Stimulated activated CD4-positive, alpha-beta T cell treated with anti-CD3 and anti-CD28 coated beads, Interleukin-4, amount 100 ng/mL, for 24 hours (primary cell): ENCODE results near the gene LCN10.
A peak's percentile ranks its signal among the peaks of the same experiment; 100 is the strongest.
"Not testable (repeated sequence)": the region's sequence is repeated elsewhere in the genome, so short reads cannot be mapped to it uniquely, and the experiment has no call there.

Experiments used
- DNase-seq: peaks from one replicate; pipeline ENCODE4 v3.0.0-alpha.2; 2020

LCN10 gene

DNA sequence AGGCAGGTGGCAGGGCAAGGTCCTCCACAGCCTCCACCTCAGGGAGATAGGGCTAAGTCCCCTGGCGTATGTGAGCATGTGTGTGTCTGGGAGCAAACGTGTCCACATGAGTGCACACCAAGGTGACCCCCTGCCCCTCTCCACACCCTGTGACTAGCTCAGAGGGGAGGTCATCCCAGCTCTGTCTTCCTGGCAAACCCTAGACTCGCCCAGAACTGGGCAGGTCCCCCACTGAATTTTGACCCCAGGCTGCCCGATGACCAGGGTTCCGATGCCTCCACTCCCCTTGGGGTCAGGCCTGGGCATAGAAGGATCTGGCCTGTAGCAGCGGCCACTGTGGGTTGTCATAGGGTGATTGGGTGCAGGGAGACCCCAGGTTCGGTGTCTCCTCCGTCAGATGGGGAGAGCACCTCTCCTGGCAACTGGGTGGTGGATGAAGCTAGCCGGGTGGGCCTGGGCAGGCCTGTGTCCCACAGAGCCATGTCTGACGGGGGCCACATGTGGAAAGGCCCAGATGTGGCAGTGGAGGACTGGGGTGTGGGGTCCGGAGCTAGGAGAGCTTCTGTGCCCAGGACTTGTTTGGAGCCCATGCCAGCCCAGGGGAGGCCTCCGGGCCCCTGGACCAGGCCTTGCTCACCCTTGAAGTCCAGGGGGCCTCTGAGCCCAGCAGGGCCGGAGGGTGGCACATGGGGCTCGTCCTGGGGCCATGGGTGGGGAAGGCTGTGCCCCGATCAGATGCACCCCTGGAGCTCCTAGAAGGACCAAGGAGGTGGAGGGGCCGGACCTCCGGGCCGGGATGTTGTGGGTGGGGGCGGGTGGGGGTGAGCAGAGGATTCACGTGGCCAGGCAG lies 24.2 kb downstream of the LCN10 start:
- DNase-seq: no peak

DNA sequence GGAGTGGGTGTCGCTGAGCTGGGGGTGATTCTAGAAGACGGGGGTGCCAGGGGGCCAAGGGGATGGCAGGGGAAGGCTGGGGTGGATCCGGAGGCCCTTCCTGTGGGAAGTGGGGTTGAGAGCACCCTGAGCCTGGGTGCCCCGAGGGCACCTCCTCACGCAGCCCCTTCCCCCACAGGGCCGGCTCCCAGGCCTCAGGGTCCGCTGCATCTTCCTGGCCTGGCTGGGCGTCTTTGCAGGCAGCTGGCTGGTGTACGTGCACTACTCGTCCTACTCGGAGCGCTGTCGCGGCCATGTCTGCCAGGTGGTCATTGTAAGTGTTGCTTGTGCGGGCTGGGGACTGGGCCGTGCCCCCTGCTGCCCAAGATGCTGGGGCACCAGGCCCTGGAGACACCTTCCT lies 25.3 kb downstream of the LCN10 start:
- no peak for DNase-seq

GRCh38 chr9:136714893-136715274 lies 27.9 kb downstream of the LCN10 start:
- no peak for DNase-seq

GRCh38 chr9:136714096-136714892 lies 28.4 kb downstream of the LCN10 start:
- DNase-seq: no peak

GRCh38 chr9:136713550-136713949 lies 29.2 kb downstream of the LCN10 start:
- DNase-seq: no peak

DNA sequence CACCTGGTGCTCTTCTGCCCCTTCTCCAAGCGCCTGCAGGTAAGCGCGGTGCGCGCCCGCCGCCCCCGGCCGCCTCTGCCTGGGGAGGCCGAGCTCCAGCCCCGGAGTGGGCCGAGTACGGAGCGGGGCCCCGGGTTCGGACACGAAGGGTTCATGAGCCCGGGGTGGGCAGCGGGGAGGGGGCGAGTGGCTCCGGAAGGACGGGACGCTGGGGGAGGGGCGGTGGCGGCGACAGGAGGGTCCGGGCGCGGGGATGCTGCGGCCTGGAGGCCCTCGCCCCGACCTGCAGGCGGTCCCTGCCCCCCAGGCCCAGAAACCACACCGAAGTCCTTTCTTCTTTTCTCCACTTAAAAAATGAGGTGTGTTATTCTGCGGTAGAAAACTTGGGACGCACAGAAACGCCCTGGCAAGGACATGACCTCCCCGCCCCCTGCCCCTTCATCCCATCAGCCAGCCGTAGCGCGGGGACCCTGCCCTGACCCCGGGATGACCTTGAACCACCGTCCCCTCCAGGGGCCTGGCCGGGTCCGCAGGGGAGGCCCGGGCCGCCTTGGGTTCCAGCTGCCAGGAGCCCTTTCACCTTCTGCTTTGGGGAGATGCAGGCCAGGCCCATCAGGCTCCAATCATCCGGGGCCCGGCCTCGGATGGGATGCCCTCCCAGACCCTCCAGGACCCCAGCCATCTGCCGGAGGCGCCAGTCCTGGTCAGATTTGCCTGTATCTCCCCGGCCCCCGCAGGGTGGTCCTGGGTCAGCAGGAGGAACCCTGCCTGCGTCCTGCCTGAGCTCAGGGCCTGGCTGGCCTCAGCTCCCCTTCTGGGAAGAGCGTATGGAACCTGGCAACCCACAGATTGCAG lies 29.8 kb downstream of the LCN10 start:
- no peak for DNase-seq

DNA sequence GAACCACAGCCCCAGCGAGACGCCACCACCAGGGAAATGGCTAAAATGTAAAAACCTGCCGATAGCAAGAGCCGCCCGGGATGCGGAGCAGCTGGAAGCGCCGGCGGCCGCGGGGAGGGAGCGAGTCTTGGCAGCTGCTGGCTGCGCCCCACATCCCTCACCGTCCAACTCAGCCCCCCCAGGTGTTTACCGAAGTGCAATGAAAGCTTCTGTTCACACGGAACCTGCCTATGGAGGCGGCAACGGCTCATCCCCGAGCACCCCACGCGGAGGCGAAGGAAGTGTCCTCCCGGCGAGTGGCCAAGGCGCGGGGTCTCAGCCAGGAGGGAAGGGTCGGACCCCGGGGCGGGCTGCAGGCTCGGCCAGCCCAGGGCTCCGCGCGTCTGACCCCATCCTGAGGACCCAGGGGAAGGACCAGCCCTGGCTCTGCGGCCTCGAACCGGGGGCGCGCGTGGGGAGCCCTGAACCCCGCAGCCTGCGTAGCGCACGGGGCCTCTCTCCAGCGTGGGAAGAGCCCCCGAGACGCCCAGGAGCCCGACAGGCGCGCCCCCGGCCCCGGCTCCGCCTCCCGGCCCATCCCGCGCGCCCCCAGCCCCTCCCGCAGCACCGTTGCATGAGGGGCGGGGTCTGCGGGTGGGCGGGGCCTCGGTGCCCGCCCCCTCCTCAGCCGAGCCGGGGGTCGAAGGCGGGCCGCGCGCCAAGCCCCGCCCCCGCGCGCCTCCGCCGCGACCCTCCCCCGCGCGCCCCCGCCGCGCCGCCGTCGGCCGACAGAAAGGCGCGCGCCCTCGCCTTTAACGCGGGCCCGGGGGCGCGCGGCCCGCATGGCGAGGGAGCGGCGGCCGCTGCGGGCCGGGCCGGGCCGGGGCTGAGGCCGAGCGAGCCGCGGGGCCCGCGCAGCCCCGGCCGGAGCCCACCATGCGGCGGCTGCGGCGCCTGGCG lies 30.7 kb downstream of the LCN10 start, which contains the start of gene DIPK1B:
Gene DIPK1B (plus strand): TSS at position 822 of the 939 bp plus-strand sequence. CDS start 94 bp downstream, at position 916.
- no peak for DNase-seq

GRCh38 chr9:136711219-136711648 lies 31.5 kb downstream of the LCN10 start:
- DNase-seq: not testable (repeated sequence)

- DNase-seq: no peak
These were observed 32.2 kb downstream of the LCN10 start for GRCh38 chr9:136710543-136710942.

- DNase-seq: no peak
These were observed 33.2 kb downstream of the LCN10 start for GRCh38 chr9:136709454-136710109.

GRCh38 chr9:136707849-136708517 lies 34.8 kb downstream of the LCN10 start:
- no peak for DNase-seq

- DNase-seq: no peak
These were observed 35.7 kb downstream of the LCN10 start for GRCh38 chr9:136707011-136707410.

GRCh38 chr9:136705564-136705963 lies 37.2 kb downstream of the LCN10 start:
- no peak for DNase-seq

DNA sequence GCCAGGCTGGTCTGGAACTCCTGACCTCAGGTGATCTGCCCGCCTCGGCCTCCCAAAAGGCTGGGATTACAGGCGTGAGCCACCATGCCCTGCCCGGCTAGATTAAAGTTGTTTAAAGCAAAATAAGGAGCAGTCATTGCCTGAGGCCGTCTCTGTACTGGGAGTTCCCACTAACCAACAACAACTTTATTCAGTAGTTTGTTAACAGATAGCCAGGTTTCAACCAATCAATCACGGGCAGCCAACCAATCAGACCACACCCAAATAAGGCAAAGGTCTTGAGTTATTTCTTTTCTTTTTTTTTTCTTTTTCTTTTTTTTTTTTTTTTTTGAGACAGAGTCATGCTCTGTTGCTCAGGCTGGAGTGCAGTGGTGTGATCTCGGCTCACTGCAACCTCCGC lies 38.0 kb downstream of the LCN10 start:
- not testable (repeated sequence) for DNase-seq

- no peak for DNase-seq
These were observed 39.4 kb downstream of the LCN10 start for GRCh38 chr9:136703276-136703860.

DNA sequence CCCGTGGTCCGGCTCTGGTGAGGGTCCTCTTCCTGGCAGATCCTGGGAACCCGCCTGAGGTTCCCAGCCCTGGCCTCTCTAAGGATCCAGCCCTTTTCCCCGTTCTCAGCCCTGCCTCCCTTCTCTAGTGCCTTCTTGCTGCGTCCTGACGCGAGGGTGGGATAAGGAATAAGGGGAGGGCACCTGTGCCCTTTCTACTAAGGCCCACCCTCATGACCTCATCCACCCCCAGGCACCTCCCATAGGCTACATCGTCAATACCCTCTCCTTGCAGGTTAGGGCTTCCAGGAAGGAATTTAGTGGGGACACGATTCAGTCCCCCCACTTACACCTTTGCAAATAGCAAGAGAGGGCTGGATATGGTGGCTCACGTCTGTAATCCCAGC lies 41.1 kb downstream of the LCN10 start:
- DNase-seq: no peak

GRCh38 chr9:136700959-136701667 lies 41.6 kb downstream of the LCN10 start:
- peak; percentile 83 for DNase-seq

GRCh38 chr9:136700304-136700703 lies 42.4 kb downstream of the LCN10 start:
- no peak for DNase-seq

GRCh38 chr9:136698635-136699246 lies 44.0 kb downstream of the LCN10 start:
- no peak for DNase-seq
